GM18951 (cell line): Measurements from ENCODE around the gene USP28.
"Not testable (repeated sequence)": the region's sequence is repeated elsewhere in the genome, so short reads cannot be mapped to it uniquely, and the experiment has no call there.

Source experiments
- POLR2A ChIP-seq: IDR thresholded peaks from 4 replicates; pipeline ENCODE4 v1.6.1; 2011; ENCODE audit warnings: mild to moderate bottlenecking; ENCODE audit not compliant: insufficient read length, insufficient read depth; ENCODE audit errors: extremely low read depth
- in situ Hi-C: fragments of 300-500 bp; cut with MboI; formaldehyde crosslinking; loops from one replicate; pipeline ENCODE4 v1.12.0; 2022; ENCODE audit warnings: low sequenced_read_pairs, mixed read lengths, inconsistent platforms; ENCODE audit not compliant: unreplicated experiment

USP28 gene

GRCh38 chr11:113875234-113876073 lies at the start of gene USP28:
Gene USP28 (minus strand): TSS chr11:113875572. CDS start chr11:113875501, 71 bp downstream.
- in situ Hi-C loops = no loop called here
- peak; percentile 98 for TF ChIP-seq POLR2A

- TF ChIP-seq POLR2A = no peak
- in situ Hi-C loops = no loop called here
Measured at GRCh38 chr11:113923572-113923971, 48.2 kb upstream of the USP28 start.

- in situ Hi-C loops = not testable (repeated sequence)
Measured at GRCh38 chr11:113911491-113911890, 36.1 kb upstream of the USP28 start.

- in situ Hi-C loops = no loop called here
- TF ChIP-seq POLR2A = no peak
Measured at GRCh38 chr11:113908098-113908497, 32.7 kb upstream of the USP28 start.

- TF ChIP-seq POLR2A = no peak
- in situ Hi-C loops = no loop called here
Measured at GRCh38 chr11:113907681-113908080, 32.3 kb upstream of the USP28 start.

GRCh38 chr11:113907152-113907551 lies 31.8 kb upstream of the USP28 start:
- no peak for TF ChIP-seq POLR2A
- in situ Hi-C loops = no loop called here

GRCh38 chr11:113906516-113906915 lies 31.1 kb upstream of the USP28 start:
- in situ Hi-C loops = no loop called here
- no peak for TF ChIP-seq POLR2A

- TF ChIP-seq POLR2A = no peak
Measured at GRCh38 chr11:113906038-113906437, 30.7 kb upstream of the USP28 start.

GRCh38 chr11:113904379-113905101 lies 29.2 kb upstream of the USP28 start, which contains the start of gene HTR3B:
Gene HTR3B (plus strand): TSS chr11:113904796. CDS start chr11:113904934, 138 bp downstream.
- in situ Hi-C loops = no loop called here
- no peak for TF ChIP-seq POLR2A

More at GRCh38 chr11:113906038-113906437, 30.7 kb upstream of the USP28 start:
- in situ Hi-C loops = no loop called here

- no peak for TF ChIP-seq POLR2A
- in situ Hi-C loops = no loop called here
Measured at GRCh38 chr11:113901141-113901540, 25.8 kb upstream of the USP28 start.

GRCh38 chr11:113896156-113896879 lies 20.9 kb upstream of the USP28 start:
- in situ Hi-C loops = no loop called here
- TF ChIP-seq POLR2A = no peak

GRCh38 chr11:113895367-113896155 lies 20.2 kb upstream of the USP28 start:
- in situ Hi-C loops = no loop called here
- no peak for TF ChIP-seq POLR2A
